HG03045 (cell line): Measurements from ENCODE around the gene CLCN3.
"Not testable (repeated sequence)": the region's sequence is repeated elsewhere in the genome, so short reads cannot be mapped to it uniquely, and the experiment has no call there.

Experiments
- ATAC-seq: cut with Tn5 transposase; IDR thresholded peaks from one replicate; pipeline ENCODE4 v1.9.1; 2021; ENCODE audit warnings: mild to moderate bottlenecking, moderate library complexity; ENCODE audit not compliant: unreplicated experiment

The CLCN3 gene

DNA sequence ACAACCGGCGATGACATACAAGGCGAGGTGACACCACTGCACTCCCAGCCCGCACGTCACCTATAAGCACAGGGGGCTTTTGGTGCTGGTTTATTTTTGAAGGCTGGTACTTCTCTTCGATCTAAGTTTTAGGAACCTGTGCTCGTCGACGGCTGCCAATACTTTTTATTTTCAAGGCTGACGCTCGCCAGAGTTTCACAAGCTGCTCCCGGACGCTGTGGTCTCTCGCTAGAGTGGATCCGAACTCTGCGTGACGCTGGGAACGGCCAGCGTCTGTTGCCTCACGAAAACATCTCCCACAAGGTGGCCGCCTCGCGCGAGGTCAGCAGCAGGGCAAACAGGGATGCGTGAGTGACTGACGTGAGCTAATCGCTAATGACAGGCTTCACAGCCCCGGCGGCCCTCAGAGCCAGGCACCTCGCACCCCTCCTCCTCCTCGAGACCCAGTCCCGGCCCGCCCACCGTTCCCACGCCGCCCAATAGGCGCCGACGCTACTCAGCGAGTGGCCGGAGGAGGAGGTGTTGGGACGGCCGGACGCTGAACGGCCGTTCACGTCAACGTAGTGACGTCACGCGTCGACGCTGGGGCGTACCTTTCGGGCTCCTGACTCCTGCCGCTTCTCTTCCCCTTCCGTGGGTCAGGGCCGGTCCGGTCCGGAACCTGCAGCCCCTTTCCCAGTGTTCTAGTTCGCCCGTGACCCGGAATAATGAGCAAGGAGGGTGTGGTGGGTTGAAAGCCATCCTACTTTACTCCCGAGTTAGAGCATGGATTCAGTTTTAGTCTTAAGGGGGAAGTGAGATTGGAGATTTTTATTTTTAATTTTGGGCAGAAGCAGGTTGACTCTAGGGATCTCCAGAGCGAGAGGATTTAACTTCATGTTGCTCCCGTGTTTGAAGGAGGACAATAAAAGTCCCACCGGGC lies at the start of gene CLCN3:
Gene CLCN3, plus strand, starts transcription at position 621 of the 922 bp plus-strand sequence. CDS start 15,351 bp downstream, outside the sequence.
- ATAC-seq: peak; percentile 98

DNA sequence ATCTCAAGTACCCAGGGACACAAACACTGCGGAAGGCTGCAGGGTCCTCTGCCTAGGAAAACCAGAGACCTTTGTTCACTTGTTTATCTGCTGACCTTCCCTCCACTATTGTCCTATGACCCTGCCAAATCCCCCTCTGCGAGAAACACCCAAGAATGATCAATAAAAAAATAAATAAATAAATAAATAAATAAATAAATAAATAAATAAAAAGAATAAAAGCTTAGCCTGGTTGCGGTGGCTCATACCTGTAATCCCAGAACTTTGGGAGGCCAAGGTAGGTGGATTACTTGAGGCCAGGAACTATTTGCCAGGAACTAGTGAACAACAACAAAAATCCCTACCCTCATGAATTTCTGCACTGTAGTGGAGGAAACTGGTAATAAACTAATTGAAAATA lies 49.4 kb upstream of the CLCN3 start:
- not testable (repeated sequence) for ATAC-seq

DNA sequence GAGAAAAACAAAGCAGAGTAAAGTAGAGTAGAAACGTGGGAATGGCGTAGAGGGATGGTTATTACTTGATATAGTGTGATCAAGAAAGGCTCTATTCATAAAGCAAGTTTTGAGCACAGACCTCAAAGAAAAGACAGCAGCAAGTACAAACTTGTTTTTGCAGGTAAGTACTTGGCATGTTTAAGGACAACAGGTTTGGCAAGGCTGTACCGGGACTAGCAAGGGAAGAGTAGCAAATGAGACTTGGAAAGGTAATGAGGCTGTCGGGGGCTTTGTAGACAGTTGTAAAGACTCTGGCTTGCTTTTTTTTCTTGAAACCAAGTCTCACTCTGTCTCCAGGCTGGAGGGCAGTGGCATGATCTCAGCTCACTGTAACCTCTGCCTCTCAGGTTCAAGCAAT lies 48.9 kb upstream of the CLCN3 start:
- no peak for ATAC-seq

DNA sequence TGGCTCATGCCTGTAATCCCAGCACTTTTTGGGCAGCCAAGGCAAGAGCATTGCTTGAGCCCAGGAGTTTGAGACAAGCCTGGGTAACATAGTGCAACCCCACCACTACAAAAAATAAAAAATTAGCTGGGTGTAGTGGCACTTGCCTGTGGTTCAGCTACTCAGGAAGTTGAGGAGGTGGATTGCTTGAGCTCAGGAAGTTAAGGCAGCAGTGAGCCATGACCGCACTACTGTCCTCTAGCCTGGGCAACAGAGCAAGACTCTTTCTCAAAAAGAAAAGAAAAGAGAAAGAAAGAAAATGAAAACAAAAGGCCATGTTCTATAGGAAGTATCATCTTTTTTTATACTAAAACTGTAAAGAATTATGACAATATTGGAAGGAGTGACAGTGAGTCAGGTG lies 46.5 kb upstream of the CLCN3 start:
- no peak for ATAC-seq

DNA sequence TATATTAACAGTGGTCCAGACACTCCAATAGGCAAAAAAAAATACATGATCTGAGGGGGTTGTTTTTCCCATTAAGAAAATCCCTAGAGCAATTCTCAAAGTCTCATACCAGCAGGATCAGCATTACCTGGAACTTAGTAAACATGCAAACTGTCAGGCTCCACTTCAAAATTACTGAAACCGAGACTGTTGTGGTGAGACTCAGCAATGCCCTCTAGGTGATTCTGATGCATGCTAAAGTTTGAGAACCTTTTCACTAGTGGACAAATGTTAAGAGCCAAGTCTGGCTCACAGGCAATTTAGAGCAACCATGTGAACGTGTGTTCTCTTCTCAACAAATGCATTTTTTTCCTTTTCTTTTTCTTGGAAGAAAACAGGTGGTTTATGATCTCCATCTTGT lies 38.2 kb upstream of the CLCN3 start:
- ATAC-seq: peak; percentile 78

DNA sequence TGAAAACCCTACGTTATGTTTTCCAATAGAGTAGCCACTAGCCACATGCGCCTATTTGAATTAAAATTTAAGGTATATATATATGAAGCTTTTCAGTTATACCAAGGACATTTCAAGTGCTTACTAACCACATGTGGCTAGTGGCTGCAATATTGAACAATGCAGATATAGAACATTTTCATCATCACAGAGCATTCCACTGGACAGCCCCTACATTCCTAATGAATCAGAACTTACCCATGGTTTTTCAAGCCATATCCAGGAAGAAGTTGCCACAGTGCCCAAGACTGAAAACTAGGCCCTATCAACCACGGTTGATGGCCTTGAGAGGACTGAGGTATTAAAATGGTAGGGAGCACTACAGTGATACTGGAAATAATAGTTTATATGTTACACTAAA lies 37.7 kb upstream of the CLCN3 start:
- no peak for ATAC-seq

DNA sequence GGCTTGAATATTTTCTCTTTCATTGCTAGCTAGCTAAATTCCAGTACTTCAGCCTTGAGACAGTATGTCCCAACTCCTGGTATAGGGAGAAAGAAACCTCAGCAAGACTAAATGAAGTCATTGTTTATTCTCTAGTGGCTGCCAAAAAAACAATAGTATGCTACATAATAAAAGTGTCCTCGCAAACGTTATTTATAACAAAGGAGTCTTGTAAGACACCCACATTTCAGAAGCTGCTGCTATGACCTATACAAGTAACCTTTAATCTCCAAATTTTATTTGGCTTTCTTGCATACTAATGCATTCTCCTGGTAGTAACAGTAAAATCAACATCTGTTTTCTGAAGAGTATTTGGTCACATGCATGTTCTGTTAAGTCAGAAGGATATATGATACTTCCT lies 36.8 kb upstream of the CLCN3 start:
- no peak for ATAC-seq

DNA sequence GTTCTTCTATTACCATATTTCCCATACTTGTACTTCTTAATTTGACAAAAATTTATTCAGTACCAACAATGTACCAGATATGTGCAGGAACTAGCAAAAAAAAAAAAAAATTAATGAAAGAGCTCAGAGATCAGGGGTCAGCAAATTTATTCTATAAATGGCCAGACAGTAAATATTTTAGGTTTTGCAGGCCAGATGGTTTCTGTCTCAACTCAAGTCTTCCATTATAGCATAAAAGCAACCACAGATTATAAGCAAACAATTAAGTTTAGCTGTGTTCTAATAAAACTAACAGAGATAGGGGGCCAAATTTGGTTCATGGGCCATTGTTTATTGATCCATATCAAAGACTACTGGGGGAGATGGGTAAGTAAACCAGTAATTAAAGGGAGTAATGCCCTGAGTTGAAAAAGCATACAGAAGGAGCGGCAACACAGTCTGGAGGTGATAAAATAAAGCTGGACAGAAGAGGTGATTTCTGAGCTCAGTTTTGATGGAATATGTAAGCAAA lies 27.3 kb upstream of the CLCN3 start:
- ATAC-seq: no peak

DNA sequence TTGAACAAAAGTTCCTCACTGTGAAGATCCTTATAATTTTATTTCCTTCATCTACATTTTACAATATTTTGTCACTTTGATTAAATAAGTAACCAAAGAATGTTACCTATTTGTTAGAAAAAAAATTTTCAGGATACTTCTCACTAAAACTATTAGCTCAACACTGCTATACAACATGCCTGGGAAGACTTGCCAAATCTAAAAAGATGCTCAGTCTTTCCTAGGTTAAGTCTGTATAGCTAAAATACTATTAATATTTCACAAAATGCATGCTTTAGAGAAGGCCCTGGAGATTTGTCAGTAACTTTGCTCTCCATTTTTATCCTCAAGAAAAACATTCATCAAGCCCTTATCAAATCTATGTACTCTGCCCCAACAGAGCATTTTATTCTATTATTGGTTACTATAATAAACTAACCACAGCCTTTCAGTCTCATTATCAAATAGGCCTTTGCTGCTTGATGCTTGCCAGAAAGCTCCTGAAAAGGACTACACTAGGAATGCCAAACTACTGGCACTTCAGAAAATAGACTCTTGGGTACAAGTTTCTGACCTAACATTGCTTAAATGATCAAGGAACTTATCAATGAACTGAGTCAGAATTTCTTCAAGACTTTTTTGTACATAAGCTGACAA lies 25.7 kb upstream of the CLCN3 start:
- ATAC-seq: no peak

DNA sequence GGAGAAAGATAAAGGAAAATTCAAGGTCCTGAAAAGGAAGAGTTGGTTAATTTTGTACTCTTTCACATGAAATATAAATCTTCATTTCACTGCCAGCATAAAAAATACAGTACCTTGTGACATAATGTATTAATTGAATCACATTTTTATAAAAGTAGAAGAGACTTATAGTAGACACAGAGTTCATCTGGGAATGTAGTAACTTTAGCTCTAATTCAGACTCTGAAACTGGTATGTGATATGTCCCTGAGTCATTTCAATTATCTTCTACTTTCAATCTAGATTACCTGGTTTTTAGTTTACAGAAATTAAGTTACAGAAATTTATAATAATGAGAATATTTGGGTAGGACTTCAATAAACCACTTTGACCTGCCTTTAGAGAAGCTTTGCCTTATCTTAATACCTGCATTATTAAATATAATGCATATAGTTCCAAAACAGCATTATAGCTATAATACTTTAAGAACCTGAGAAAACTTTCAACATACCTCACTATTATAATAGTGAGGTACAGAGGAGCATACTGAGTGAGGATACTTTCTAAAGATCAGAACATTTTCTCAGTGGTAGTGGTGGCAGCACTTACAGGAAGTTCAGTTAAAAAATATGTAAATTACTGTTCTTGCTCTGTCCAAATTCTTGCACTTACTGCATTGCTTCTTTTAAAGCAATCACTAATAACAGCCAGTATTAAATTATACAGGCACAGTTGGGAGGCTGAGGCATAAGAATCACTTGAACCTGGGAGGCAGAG lies 19.2 kb upstream of the CLCN3 start:
- no peak for ATAC-seq

DNA sequence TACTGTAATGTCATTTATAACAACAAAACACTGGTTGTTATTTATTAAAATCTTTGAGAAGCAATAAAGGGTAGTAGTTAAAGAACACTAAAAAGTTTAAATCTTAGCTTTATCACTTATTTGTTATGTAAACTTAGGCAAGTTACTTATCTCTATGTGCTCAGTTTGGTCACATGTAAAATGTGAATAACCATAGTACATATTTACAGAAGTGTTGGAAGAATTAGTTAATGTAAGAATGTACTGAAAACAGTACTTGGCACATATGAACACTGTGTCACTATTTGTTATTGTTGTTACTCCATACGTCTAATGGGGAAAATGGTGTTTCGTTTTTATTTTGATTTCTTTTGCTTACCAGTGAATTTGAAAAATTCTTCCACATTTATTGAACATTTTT lies 17.1 kb upstream of the CLCN3 start:
- no peak for ATAC-seq

DNA sequence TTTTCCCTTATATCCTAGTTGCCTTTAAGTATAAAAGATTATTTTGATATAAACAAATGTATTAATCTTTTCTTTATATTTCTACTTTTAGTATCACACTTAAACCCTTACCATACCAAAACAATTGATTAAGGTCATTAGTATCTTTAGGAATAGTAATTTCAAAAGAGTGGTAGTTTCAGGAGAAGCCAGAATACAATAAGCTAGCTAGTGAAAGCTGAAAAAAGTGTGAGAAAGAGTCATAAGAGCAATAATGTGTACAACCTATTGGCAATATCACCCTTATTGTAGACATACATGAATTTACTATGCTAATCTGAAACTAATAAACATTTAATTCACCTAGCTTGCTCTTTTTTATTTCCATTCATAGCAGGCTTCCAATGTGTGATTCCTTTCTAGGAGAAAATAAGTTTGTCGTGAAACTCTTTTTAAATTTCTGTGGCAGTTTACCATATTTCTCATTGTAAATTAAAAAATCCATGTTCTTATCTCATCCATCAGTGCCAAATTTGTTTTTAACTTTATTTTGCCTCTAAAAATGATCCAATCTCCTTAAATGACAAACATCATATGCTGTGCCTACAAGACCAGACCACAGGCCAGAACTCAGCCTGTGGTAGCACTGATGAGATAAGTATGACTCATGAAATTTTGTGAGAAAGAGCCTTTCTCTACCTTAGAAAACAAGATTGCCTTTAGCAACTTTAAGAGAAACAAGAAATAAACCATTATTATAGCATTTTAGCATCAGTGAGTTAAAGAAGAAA lies 16.1 kb upstream of the CLCN3 start:
- peak; percentile 76 for ATAC-seq

DNA sequence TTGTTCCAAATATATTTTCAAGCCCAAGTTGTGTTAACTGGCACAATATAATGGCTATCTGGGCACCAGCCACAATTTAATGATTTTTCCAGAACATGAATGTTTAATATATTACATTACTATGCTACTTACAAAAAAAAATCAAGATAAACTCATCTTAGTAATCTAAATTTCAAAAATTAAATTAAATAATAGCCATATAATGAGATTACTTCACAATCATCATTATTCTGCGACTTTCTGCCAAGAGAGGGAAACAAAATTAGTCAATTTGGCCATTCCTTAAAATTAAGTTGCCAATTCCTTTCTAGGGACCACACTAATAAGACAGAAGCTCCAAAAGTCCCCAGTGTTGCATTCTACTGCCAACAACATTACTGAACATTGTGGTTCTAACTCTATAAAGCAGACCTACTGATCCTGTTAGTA lies 15.5 kb upstream of the CLCN3 start:
- ATAC-seq: no peak

DNA sequence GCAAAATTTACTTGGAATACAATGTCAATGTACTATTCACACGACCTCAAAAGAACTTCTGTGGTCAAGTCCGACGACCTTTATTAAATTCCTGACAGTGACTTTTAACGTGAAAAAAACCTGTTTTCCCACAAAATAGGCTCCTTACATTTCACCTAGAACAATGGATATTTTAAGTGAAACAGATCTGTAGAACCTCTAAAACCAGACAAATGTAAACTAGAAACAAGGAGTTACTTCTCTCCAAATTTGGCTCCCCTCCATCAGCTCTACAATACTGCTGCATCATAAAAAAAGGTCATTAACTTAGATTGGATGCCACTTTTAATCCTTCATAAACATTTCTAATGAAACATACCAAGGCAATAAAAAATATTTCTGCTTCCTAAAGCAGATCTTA lies 9.2 kb upstream of the CLCN3 start:
- no peak for ATAC-seq

DNA sequence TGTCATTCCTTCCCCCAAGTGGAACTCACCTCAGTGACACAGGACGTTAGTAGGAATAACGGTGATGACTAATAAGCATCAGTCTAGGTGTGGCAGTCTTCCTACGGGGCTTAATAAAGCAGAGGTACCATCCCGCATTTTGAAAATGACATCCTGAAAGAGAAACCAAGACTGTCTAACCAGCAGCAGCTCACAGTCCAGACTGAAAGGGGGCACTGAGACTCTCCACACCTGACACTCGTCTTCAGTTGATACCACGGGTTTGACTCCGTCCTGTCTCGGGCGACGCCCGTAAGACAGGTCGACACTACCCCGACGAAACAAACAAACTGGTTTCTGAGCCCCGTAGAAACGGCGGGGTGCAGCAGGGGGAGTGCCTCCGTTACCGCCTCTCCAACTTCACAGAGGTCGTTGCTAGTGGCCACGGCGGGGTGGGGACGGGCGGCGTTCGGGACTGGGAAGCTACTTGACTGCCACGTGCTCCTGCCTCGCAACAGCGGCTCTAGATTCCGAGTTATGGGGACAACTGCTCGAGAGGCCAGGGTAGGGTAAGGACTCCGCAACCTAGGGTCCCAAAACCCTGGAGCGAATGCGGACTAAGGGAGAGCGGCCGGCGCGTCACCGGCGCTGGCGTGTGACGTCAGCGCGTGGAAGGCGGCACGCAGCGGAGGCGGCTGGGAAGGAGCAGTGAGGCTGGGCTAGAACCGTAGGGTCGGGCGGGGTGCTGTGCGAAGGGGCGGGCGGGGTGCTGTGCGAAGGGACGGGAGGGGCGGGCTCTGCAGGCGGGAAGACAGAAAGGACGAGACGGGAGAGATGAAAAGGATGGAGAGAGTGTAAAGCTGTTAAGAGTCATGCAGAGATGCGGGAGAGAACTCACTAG lies 8.1 kb upstream of the CLCN3 start, which contains the start of gene NEK1:
Gene NEK1, minus strand, starts transcription at position 593 of the 880 bp plus-strand sequence. CDS start 9,953 bp downstream, outside the sequence.
- ATAC-seq: peak; percentile 98

DNA sequence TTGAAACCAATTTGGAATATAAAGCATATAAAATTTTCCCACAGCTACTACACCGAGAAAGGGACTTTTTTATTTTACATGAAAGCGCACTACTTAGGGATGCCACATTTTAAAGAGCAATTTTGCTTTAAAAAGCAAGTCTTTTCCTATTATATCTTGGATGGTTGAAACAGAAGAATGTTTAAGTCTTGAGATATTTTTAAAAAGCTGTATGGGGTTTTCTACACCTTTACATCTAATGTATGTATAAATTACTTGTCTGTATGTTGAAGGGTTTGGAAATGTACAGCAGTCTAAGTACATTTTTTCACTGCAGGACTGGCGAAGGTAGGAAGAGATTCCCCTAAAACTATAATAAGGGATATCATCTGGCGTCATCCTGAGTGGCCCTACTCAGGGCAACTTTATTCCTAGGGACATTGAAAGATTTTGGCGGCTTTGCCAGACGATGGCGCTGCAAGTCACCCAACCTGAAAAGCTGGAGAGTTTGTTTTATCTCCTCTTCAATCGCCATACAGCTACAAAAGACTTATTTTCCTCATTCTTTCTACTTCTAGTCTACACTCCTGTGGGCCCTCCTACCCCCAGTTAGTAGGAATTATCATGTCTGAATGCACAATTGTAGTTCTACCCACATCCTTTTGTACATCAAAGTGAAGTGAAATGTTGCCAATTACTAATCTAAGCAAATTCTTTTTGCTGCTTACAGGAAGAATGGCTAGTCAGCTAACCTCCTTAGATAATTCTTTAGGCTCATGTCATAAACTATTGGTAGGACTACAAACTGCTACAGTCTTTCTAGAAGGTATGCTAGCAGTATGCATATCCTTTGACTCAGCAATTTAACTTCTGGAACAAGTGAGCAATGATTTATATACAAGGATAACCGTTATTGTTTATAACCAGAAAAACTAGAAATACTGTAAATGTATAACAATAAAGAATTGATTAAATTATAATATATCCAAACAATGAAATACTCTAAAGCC lies 7.2 kb upstream of the CLCN3 start:
- ATAC-seq: peak; percentile 38

DNA sequence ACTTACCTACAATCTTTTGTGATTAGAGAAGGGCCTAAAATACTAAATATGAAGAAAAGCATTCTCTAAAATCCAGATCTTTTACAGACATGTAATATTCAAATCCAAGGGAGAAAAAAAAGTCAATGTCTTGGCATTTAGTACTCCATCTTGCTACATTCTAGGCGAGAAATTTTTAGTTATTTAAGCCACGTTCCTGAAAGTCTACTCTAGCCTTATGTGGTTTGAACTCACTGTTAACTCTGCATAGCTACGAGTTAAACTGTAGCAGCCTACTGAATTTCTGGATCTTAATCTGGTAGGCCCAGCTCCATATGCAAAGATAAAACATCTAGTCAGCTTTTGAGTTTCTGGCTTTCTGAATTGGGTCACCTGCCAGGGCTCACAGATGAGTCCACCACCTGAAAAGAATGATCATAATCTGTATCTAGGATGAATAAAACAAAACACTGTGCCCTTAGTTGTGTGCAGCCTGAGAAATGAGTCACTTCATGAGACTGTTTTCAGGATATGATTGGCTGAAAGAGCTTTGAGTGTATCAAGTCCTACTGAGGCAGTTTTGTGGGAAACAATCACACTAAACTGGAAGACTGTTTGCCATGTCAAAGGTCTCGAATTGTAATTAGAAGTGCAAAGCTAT lies 4.8 kb upstream of the CLCN3 start:
- ATAC-seq: no peak

DNA sequence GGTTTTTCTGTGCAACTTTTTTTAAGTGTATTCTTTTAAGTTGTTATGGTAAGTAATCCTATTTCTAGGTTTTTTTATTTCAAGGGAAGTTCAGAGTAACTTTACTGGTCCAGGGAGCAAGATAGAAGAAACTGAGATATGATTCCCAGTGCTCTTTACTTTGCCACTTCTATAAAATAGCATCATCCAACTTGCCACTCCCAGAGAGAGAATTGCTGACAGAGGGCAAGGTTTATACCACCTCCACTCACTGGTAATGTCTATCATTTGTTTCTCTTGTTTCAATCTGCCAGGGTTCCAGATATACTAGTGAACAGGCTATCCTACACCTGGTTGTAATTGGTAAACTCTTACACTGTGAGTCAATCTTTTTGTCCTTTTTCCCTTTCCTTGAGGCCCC lies 3.5 kb upstream of the CLCN3 start:
- no peak for ATAC-seq
